GM12878 (cell line): ENCODE data around the gene EFCAB10. TPM values are rescaled to one million over a fixed set of nuclear protein-coding genes. Genes with fewer than 3 reads are reported as not detected.

Source experiments
- ATAC-seq: fragments of 200-7000 bp; cut with Tn5 transposase; 3 replicates; pipeline ENCODE4 v1.9.1; 2020; ENCODE audit warnings: mild to moderate bottlenecking, moderate library complexity
- BruUV-seq: library from RNA; stranded (reverse); fragments of 400-500 nt; replicated peaks from 2 replicates; lab custom pipeline; 2021; lab: Mats Ljungman, UMichigan
- CTCF ChIA-PET: fragments of 300-600 bp; sonication (Branson Sonifier 250); formaldehyde crosslinking; extraction: SDS; loops from one replicate; lab custom pipeline; 2021; ENCODE audit warnings: inconsistent platforms; lab: Yijun Ruan, JAX
- POLR2A ChIA-PET: fragments of 350-600 bp; formaldehyde crosslinking; extraction: SDS; loops from one replicate; lab custom pipeline; 2021; ENCODE audit warnings: inconsistent platforms; lab: Charles Lee
- RAD21 ChIA-PET: fragments of 300-600 bp; sonication (Branson Sonifier 250); formaldehyde crosslinking; loops from one replicate; lab custom pipeline; 2023; ENCODE audit warnings: antibody characterized with exemption; ENCODE audit not compliant: unreplicated experiment; lab: Charles Lee
- SMC1A ChIA-PET: fragments of 300-600 bp; sonication (Branson Sonifier 250); formaldehyde crosslinking; loops from one replicate; lab custom pipeline; 2023; ENCODE audit not compliant: unreplicated experiment, uncharacterized antibody; lab: Charles Lee
- DNase-seq: peaks from one replicate; pipeline ENCODE4 v3.0.0-alpha.2; 2011; ENCODE audit warnings: low read depth, low spot score
- FAIRE-seq: peaks from 3 replicates; lab custom pipeline; 2011; peaks lifted over from hg19 to GRCh38; lab: Jason Lieb, UNC
- H2AFZ ChIP-seq: 2 replicates; pipeline ENCODE4 v1.6.0; 2011; ENCODE audit warnings: low read depth, low read length, control low read depth; ENCODE audit not compliant: control insufficient read depth
- H3K27ac ChIP-seq: 2 replicates; pipeline ENCODE4 v1.5.1; 2011; ENCODE audit warnings: control low read depth; ENCODE audit not compliant: control insufficient read depth, insufficient read depth
- H3K27me3 ChIP-seq, 2 experiments: replicated peaks in 1 of 2; 2 replicates each; pipeline versions ENCODE4 v1.6.0 to v1.6.1; 2011; ENCODE audit warnings: low read length in 1 of 2; ENCODE audit not compliant: control insufficient read depth in 2 of 2, insufficient read depth in 2 of 2
- H3K36me3 ChIP-seq, 2 experiments: 2 replicates each; pipeline ENCODE4 v1.5.1; 2011; ENCODE audit warnings: low read length in 1 of 2; ENCODE audit not compliant: control insufficient read depth in 2 of 2, insufficient read depth in 2 of 2
- H3K4me1 ChIP-seq: 2 replicates; pipeline ENCODE4 v1.6.1; 2011; ENCODE audit warnings: mild to moderate bottlenecking, low read length, moderate library complexity, mixed read lengths; ENCODE audit not compliant: control insufficient read depth, insufficient read depth
- H3K4me2 ChIP-seq: 2 replicates; pipeline ENCODE4 v1.6.0; 2011; ENCODE audit warnings: control low read depth; ENCODE audit not compliant: control insufficient read depth, insufficient read depth
- H3K4me3 ChIP-seq: fragments of 200-600 bp; sonication (generic); 2 replicates; pipeline ENCODE4 v1.5.1; 2016
- H3K79me2 ChIP-seq: 2 replicates; pipeline ENCODE4 v1.6.0; 2011; ENCODE audit warnings: low read length; ENCODE audit not compliant: control insufficient read depth, insufficient read depth
- H3K9ac ChIP-seq: 2 replicates; pipeline ENCODE4 v1.8.0; 2011; ENCODE audit warnings: low read length, control low read depth, mixed read lengths; ENCODE audit not compliant: control insufficient read depth, insufficient read depth
- H3K9me3 ChIP-seq: replicated peaks from 3 replicates; pipeline ENCODE4 v1.5.1; 2011; ENCODE audit warnings: mild to moderate bottlenecking, low read length; ENCODE audit not compliant: control insufficient read depth, insufficient read depth
- H4K20me1 ChIP-seq: 2 replicates; pipeline ENCODE4 v1.6.0; 2011; ENCODE audit not compliant: control insufficient read depth, insufficient read depth
- ATF7 ChIP-seq: fragments of 450-650 bp; IDR thresholded peaks from 2 replicates; pipeline ENCODE4 v1.6.1; 2016; ENCODE audit warnings: low read depth, mild to moderate bottlenecking
- BMI1 ChIP-seq: fragments of 450-650 bp; IDR thresholded peaks from 2 replicates; pipeline ENCODE4 v1.6.1; 2016; ENCODE audit warnings: mild to moderate bottlenecking, moderate library complexity, borderline replicate concordance
- BRCA1 ChIP-seq: IDR thresholded peaks from 2 replicates; pipeline ENCODE4 v1.6.1; 2011; ENCODE audit warnings: low read depth, low read length, improper control_type of control experiment
- HCFC1 ChIP-seq: fragments of 150-350 bp; IDR thresholded peaks from 2 replicates; pipeline ENCODE4 v1.6.1; 2014; ENCODE audit warnings: low read length
- HDAC2 ChIP-seq: fragments of 200-600 bp; sonication (generic); IDR thresholded peaks from 2 replicates; pipeline ENCODE4 v1.6.1; 2017
- SMARCA5 ChIP-seq: fragments of 450-650 bp; IDR thresholded peaks from 2 replicates; pipeline ENCODE4 v1.6.1; 2017; ENCODE audit warnings: mild to moderate bottlenecking
- SMC3 ChIP-seq: IDR thresholded peaks from 2 replicates; pipeline ENCODE4 v1.6.1; 2011; ENCODE audit warnings: low read length, improper control_type of control experiment, borderline replicate concordance
- SREBF1 ChIP-seq: IDR thresholded peaks from 2 replicates; pipeline ENCODE4 v1.6.1; 2012; ENCODE audit warnings: mild to moderate bottlenecking, low read length
- SREBF2 ChIP-seq: IDR thresholded peaks from 2 replicates; pipeline ENCODE4 v1.6.1; 2012; ENCODE audit warnings: mild to moderate bottlenecking, low read length
- STAT1 ChIP-seq: fragments of 450-650 bp; conservative IDR thresholded peaks from 2 replicates; pipeline ENCODE4 v1.6.1; 2014; ENCODE audit warnings: antibody characterized with exemption, mild to moderate bottlenecking
- TBL1XR1 ChIP-seq: IDR thresholded peaks from 2 replicates; pipeline ENCODE4 v1.6.1; 2012; ENCODE audit warnings: low read depth, low read length, improper control_type of control experiment
- ZNF24 ChIP-seq: fragments of 450-650 bp; IDR thresholded peaks from 2 replicates; pipeline ENCODE4 v1.6.1; 2017; ENCODE audit warnings: antibody characterized with exemption, mild to moderate bottlenecking
- WGBS: methylation state at CpG from one replicate; pipeline ENCODE4 v1.1.6; 2016; ENCODE audit warnings: low lambda C conversion rate; ENCODE audit not compliant: insufficient replicate concordance, insufficient coverage; ENCODE audit errors: missing lambda C conversion rate; 5-methylcytosine and 5-hydroxymethylcytosine counted together
- in situ Hi-C: fragments of 300-500 bp; cut with MboI; formaldehyde crosslinking; loops from 9 replicates; pipeline ENCODE4 v1.14.3; 2018; ENCODE audit warnings: mixed read lengths
- intact Hi-C: fragments of 100-400 bp; cut with micrococcal nuclease; formaldehyde crosslinking; loops from one replicate; pipeline ENCODE4 v1.14.2; 2022; ENCODE audit not compliant: unreplicated experiment
- polyA plus RNA-seq, 11 experiments: library from polyadenylated mRNA; depleted of rRNA in 4 of 11; unstranded in 6 of 11; stranded (reverse) in 5 of 11; fragments of >200 nt; fragmentation: Nextera tagmentation in 4 of 11; fragmentation: Illumina TruSeq in 1 of 11; extraction: Ambion mirVana in 4 of 11; extraction: Trizol in 1 of 11; gene quantifications; 1 replicate in 1 of 11; 2 replicates in 10 of 11; pipeline versions ENCODE4 v1.2.1 to v1.2.3, GENCODE V29; 2011 to 2016; ENCODE audit warnings: inconsistent platforms in 2 of 11, missing spikeins in 2 of 11, low read depth in 1 of 11
- total RNA-seq, 4 experiments: library from RNA; depleted of rRNA in 3 of 4; stranded (reverse); fragments of >200 nt in 3 of 4; fragmentation: Illumina TruSeq in 1 of 4; extraction: Trizol in 1 of 4; gene quantifications; 2 replicates each; pipeline versions ENCODE4 v1.2.1 to v1.2.3, GENCODE V29; 2013 to 2021
- TF ChIP-seq, protein P1 (sequence below): IDR thresholded peaks from 2 replicates; pipeline ENCODE4 v1.6.1; 2012; ENCODE audit warnings: low read depth, low read length, improper control_type of control experiment
- TF ChIP-seq, protein P2 (sequence below): IDR thresholded peaks from 2 replicates; pipeline ENCODE4 v1.6.1; 2011; ENCODE audit warnings: borderline replicate concordance, low read depth, mild to moderate bottlenecking, moderate library complexity, low read length; ENCODE audit not compliant: insufficient read depth, poor library complexity, severe bottlenecking
- TF ChIP-seq, protein P3 (sequence below): fragments of 450-650 bp; IDR thresholded peaks from 2 replicates; pipeline ENCODE4 v1.6.1; 2014; ENCODE audit warnings: mild to moderate bottlenecking
- TF ChIP-seq, protein P4 (sequence below): fragments of 450-650 bp; formaldehyde crosslinking; IDR thresholded peaks from 2 replicates; pipeline ENCODE4 v1.4.0; 2020; ENCODE audit warnings: mild to moderate bottlenecking, moderate library complexity

Gene EFCAB10
- total and polyA plus RNA-seq, 10 of the 15 experiments (the other 5 are each of a cell fraction or from before 2014, with no cell fraction given), result 0.38 to 1.0 (median 0.54) TPM; not detected in 6

DNA sequence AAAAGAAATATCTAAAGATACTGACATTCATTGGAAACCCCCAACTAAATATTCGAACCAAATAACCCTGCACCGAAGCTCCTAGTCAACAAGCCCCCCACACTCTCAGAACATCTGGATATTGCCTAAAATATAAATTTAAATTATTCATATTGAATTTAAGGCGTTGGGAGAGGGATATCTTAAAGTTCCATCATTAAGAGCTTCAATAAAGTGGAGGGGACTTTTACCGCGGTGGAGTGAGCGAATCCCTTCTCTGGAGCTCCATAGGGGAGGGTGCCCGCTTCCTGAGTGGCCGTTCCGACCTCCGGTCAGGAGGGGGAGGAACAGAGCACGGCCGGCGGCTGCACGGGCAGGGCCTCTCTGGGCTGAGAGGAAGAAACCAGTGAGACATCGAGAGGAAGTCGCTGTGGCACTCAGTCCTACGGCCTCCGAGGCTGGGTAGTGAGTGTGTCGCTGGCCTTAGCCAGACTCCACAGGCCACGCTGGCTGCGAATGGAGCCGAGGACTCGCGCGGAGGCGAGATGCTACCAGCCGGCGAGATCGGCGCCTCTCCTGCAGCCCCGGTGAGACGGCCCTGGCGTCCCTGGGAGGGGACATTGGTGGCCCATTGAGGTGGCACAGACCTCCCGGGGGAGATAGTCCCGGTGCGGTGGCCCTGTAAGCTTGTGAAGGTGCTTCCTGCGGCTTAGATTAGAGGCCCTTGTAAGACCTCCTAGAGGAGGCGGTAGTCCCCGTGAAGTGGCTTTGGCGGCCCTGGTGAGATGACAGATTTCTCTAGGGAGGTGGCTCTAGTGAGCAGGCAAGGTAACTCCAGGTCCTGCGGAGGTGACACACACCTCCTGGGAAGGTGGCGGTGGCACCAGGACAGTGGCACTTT is 49.3 kb downstream of the EFCAB10 start, which contains the start of gene RINT1:
Gene RINT1, plus strand, starts transcription at position 410 of the 880 bp plus-strand sequence. Its CDS starts 115 bp downstream, at position 525.
- CTCF ChIA-PET, result interaction anchor here (0.6 to 3.5 kb wide), 33 partner anchors 8 to 642 kb away, joined by 3 to 24 read pairs (median 4); no protein-coding TSS in a partner anchor
- Histone ChIP-seq H3K9ac (peak within 1 kb of the TSS; percentile 97), H3K4me2 (peak within 1 kb of the TSS; percentile 90), H3K36me3 (no peaks in the 10 kb centered on the region; a peak in 2 of 4 replicates), H3K79me2 (peaks cover 19% of the 10 kb centered on the region), H2AFZ (peak within 1 kb of the TSS; percentile 73), H3K4me3 (peak within 1 kb of the TSS; percentile 93), H3K4me1 (peaks cover 3% of the 10 kb centered on the region), H4K20me1 (no peaks in the 10 kb centered on the region), H3K27ac (peak within 1 kb of the TSS; percentile 51), H3K27me3 (no peaks in the 10 kb centered on the region), H3K9me3 (no peaks in the 10 kb centered on the region)
- SMC1A ChIA-PET, result interaction anchor here (0.5 to 1.5 kb wide), 15 partner anchors 9 to 551 kb away, joined by 3 to 9 read pairs (median 3); no protein-coding TSS in a partner anchor
- no TSS peak for BruUV-seq
- DNase-seq, result peak; percentile 72
- intact Hi-C loops (loop anchor here (5.0 kb wide), 1 partner anchor 55 kb away; no protein-coding TSS in a partner anchor), in situ Hi-C loops (no loop called here)
- ATAC-seq, result peak; percentile 95
- under 1% methylated on average over 42 of the region's 42 CpGs for whole genome bisulfite sequencing
- RAD21 ChIA-PET, result interaction anchor here (0.6 to 3.1 kb wide), 13 partner anchors 55 to 649 kb away, joined by 3 to 24 read pairs (median 4); no protein-coding TSS in a partner anchor
- POLR2A ChIA-PET, result interaction anchor here (0.5 to 1.4 kb wide), 12 partner anchors 9 to 605 kb away, joined by 3 to 8 read pairs (median 3); partner anchors contain the start of genes PUS7 and SYPL1
- peak; percentile 97 for FAIRE-seq
- no peak for TF ChIP-seq SREBF1
- peak; percentile 78 for TF ChIP-seq HCFC1
- peak; percentile 67; the same call in 1 of the 2 replicates for TF ChIP-seq STAT1
- TF ChIP-seq SMC3, result 0 out of 2 replicates have a peak, but pooled peaks have one; percentile 14
- TF ChIP-seq, protein P1, sequence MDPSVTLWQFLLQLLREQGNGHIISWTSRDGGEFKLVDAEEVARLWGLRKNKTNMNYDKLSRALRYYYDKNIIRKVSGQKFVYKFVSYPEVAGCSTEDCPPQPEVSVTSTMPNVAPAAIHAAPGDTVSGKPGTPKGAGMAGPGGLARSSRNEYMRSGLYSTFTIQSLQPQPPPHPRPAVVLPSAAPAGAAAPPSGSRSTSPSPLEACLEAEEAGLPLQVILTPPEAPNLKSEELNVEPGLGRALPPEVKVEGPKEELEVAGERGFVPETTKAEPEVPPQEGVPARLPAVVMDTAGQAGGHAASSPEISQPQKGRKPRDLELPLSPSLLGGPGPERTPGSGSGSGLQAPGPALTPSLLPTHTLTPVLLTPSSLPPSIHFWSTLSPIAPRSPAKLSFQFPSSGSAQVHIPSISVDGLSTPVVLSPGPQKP, result no peak; the same call in 1 of the 2 replicates
- TF ChIP-seq, protein P2, sequence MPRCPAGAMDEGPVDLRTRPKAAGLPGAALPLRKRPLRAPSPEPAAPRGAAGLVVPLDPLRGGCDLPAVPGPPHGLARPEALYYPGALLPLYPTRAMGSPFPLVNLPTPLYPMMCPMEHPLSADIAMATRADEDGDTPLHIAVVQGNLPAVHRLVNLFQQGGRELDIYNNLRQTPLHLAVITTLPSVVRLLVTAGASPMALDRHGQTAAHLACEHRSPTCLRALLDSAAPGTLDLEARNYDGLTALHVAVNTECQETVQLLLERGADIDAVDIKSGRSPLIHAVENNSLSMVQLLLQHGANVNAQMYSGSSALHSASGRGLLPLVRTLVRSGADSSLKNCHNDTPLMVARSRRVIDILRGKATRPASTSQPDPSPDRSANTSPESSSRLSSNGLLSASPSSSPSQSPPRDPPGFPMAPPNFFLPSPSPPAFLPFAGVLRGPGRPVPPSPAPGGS, result no peak
- TF ChIP-seq ZNF24, result peak; percentile 33; the same call in 1 of the 2 replicates
- no peak for TF ChIP-seq BMI1
- TF ChIP-seq, protein P3, sequence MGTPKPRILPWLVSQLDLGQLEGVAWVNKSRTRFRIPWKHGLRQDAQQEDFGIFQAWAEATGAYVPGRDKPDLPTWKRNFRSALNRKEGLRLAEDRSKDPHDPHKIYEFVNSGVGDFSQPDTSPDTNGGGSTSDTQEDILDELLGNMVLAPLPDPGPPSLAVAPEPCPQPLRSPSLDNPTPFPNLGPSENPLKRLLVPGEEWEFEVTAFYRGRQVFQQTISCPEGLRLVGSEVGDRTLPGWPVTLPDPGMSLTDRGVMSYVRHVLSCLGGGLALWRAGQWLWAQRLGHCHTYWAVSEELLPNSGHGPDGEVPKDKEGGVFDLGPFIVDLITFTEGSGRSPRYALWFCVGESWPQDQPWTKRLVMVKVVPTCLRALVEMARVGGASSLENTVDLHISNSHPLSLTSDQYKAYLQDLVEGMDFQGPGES, result no peak
- TF ChIP-seq, protein P4, sequence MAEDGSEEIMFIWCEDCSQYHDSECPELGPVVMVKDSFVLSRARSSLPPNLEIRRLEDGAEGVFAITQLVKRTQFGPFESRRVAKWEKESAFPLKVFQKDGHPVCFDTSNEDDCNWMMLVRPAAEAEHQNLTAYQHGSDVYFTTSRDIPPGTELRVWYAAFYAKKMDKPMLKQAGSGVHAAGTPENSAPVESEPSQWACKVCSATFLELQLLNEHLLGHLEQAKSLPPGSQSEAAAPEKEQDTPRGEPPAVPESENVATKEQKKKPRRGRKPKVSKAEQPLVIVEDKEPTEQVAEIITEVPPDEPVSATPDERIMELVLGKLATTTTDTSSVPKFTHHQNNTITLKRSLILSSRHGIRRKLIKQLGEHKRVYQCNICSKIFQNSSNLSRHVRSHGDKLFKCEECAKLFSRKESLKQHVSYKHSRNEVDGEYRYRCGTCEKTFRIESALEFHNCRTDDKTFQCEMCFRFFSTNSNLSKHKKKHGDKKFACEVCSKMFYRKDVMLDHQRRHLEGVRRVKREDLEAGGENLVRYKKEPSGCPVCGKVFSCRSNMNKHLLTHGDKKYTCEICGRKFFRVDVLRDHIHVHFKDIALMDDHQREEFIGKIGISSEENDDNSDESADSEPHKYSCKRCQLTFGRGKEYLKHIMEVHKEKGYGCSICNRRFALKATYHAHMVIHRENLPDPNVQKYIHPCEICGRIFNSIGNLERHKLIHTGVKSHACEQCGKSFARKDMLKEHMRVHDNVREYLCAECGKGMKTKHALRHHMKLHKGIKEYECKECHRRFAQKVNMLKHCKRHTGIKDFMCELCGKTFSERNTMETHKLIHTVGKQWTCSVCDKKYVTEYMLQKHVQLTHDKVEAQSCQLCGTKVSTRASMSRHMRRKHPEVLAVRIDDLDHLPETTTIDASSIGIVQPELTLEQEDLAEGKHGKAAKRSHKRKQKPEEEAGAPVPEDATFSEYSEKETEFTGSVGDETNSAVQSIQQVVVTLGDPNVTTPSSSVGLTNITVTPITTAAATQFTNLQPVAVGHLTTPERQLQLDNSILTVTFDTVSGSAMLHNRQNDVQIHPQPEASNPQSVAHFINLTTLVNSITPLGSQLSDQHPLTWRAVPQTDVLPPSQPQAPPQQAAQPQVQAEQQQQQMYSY (CRISPR knock-in tag), result no peak
- peak; percentile 93 for TF ChIP-seq SMARCA5
- TF ChIP-seq TBL1XR1, result no peak; the same call in 1 of the 2 replicates
- no peak; the same call in 1 of the 2 replicates for TF ChIP-seq ATF7
- no peak for TF ChIP-seq BRCA1
- TF ChIP-seq SREBF2, result no peak
- TF ChIP-seq HDAC2, result no peak
